ENCODE data around the gene HELZ. TPM values are rescaled to one million over a fixed set of nuclear protein-coding genes. Genes with fewer than 3 reads are reported as not detected.
"Not testable (repeated sequence)": the region's sequence is repeated elsewhere in the genome, so short reads cannot be mapped to it uniquely, and the experiment has no call there.

The HELZ gene, protein sequence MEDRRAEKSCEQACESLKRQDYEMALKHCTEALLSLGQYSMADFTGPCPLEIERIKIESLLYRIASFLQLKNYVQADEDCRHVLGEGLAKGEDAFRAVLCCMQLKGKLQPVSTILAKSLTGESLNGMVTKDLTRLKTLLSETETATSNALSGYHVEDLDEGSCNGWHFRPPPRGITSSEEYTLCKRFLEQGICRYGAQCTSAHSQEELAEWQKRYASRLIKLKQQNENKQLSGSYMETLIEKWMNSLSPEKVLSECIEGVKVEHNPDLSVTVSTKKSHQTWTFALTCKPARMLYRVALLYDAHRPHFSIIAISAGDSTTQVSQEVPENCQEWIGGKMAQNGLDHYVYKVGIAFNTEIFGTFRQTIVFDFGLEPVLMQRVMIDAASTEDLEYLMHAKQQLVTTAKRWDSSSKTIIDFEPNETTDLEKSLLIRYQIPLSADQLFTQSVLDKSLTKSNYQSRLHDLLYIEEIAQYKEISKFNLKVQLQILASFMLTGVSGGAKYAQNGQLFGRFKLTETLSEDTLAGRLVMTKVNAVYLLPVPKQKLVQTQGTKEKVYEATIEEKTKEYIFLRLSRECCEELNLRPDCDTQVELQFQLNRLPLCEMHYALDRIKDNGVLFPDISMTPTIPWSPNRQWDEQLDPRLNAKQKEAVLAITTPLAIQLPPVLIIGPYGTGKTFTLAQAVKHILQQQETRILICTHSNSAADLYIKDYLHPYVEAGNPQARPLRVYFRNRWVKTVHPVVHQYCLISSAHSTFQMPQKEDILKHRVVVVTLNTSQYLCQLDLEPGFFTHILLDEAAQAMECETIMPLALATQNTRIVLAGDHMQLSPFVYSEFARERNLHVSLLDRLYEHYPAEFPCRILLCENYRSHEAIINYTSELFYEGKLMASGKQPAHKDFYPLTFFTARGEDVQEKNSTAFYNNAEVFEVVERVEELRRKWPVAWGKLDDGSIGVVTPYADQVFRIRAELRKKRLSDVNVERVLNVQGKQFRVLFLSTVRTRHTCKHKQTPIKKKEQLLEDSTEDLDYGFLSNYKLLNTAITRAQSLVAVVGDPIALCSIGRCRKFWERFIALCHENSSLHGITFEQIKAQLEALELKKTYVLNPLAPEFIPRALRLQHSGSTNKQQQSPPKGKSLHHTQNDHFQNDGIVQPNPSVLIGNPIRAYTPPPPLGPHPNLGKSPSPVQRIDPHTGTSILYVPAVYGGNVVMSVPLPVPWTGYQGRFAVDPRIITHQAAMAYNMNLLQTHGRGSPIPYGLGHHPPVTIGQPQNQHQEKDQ (N-terminal part only)
- 13.0 and 32.3 TPM in 2 replicates for total RNA-seq (2014; rRNA removed; shearing (Covaris generic); ENCODE audit: low replicate concordance)

DNA sequence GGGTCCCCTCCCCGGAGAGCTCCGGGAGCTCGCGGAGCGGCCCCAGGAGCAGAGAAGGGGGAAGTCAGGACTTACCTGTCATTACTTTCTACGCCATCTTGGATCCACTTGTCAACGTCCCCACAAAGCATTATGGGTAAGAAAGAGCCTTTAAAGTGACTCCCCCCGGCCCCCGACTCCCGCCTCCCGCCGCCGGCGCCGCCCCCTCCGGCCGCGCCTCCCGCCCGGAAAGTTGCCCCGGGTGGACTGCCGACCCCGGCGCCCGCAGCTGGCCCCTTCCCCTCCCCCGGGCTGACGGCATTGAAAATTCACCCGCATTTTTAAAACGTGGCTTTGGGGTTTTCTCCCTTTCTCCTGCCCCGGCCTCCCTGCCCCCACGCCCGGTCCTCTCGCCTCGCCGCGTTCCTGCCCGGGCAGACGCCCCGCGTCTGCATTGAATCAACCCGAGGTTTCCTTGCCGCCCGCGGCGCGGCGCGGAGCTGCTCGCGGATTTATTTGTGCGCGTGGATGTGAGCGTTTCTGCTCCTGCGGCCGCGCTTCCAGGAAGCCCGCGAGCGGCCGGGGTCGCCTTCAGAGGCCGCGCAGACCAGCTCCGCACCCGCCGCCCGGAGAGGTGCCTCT, at the start of gene HELZ:
HELZ (minus strand) TSS at position 124 of the 621 bp plus-strand sequence. CDS start 26,392 bp downstream, outside the sequence.
- H3K36me3 ChIP-seq = peaks cover 27% of the 10 kb centered on the region
- no peaks in the 10 kb centered on the region for H3K27me3 ChIP-seq
- DNase-seq = peak; percentile 77

DNA sequence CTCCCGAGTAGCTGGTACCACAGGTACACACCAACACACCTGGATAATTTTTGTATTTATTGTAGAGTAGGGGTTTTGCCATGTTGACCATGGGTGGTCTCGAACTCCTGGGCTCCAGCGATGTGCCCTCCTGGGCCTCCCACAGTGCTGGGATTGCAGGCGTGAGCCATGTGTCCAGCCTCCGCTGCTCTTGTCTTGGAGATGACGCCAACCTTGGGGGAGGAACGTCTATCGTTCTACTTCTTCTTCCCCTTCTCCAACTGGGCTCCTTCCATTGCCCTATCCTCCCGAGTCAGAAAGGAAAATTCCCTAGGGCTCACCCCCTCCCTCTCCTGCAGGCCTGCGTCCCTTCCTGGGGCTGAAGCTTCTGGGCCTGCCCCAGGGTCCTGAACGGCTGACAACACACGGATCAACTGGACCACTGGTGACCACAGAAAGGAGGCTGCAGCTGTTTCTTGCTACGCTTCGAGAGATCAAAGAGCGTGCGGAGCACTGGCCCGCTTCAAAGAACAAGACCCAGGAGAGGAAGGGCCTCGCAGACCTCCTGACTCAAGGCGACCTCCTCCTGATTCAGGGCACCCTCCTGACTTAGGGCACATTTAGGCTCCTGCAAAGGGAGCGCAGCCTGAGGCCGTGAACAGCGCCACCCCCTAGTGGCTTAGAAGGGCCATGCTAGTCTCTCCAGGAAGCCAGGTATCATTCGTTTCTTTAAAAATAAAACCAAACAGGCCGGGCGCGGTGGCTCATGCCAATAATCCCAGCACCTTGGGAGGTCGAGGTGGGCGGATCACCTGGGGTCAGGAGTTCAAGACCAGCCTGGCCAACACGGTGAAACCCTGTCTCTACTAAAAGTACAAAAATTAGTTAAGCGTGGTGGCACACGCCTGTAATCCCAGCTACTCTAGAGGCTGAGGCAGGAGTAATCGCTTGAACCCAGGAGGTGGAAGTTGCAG, 48.5 kb upstream of the HELZ start:
- H3K36me3 ChIP-seq = no peaks in the 10 kb centered on the region
- no peaks in the 10 kb centered on the region for H3K9me3 ChIP-seq
- H3K4me3 ChIP-seq = no peak overlapping the region
- no peaks in the 10 kb centered on the region for H3K27me3 ChIP-seq
- peak; percentile 22 for DNase-seq

More for the DNA sequence above, at the start of gene HELZ:
- H3K9me3 ChIP-seq = no peaks in the 10 kb centered on the region
- H3K4me3 ChIP-seq = peak within 1 kb of the TSS; percentile 89

DNA sequence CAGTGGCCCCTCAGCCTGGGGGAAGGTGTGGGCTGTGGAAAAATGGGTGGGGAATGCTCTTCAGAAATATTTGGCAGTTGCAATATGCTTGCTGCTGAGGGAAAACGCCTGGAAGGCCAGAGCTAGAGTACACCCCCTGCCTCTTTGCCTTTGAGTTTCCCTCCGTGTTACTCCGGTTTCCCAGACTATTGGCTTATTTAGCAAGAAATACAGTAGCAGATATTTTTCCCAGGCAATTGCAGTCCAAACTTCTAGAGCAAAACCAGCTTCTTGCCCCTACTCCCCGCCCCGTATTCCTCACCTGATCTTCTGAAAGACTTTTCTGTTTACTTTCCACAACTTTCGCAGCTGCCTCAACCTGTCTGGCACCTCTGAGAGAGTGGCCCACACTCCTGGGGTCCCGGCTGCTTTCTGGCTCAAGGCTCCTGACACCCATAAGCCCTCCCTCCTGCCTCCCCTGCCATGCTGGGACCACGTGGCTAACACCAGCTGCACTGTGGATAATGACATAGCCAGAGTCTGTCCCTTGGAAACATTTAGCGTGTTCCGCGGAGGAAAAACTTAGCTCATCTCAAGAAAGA, 45.8 kb upstream of the HELZ start:
- Histone ChIP-seq H3K9me3 (no peaks in the 10 kb centered on the region), H3K4me3 (no peak overlapping the region), H3K27me3 (no peaks in the 10 kb centered on the region), H3K36me3 (no peaks in the 10 kb centered on the region)
- no peak for DNase-seq

DNA sequence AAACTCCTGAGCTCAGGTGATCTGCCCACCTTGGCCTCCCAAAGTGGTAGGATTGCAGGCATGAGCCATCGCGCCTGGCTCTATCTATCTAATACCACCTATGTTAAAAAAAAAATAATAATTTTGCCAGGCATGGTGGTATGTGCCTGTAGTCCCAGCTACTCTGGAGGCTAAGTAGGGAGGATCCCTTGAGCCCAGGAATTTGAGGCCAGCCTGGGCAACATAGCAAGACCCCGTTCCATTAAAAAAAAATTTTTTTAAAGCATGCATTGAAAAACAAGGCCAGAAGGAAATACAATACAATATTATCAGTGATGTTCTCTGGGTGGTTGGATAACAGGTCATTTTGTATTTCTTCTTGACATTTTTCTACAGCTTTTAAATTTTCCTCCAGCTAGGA, 45.2 kb upstream of the HELZ start:
- no peaks in the 10 kb centered on the region for H3K9me3 ChIP-seq
- H3K36me3 ChIP-seq = no peaks in the 10 kb centered on the region
- H3K27me3 ChIP-seq = no peaks in the 10 kb centered on the region
- H3K4me3 ChIP-seq = no peak overlapping the region
- DNase-seq = no peak

DNA sequence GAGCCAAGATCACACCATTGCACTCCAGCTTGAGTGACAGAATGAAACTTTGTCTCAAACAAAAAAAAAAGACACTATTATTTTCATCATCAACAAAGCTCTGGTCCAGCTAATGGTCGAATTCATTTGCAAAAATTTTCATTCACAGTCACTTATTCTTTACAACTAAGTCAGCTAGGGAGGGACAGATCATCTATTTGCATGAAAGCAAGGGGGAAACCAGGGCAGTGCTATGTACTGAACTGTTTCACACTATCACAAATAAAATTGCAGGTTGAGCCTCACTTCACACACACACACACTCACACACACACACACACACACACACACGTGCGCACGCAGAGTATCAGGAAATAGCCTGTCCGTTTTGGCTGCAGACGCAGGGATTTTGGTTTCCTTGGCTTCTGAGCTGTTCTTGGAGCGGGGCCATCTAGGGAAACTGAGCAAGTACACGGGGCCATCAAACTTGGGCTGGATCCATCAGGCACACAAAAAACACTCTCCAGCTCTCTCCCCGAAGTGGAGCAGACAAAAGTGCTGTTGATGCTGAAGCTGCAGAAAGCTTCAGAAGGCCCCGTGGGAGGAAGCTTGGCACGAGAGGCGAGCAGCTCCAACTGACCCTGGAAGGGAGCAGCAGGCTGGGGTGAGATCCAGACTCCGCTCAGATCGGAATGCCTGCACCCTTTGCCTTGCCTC, 44.3 kb upstream of the HELZ start:
- Histone ChIP-seq H3K36me3 (no peaks in the 10 kb centered on the region), H3K27me3 (no peaks in the 10 kb centered on the region), H3K4me3 (no peak overlapping the region), H3K9me3 (no peaks in the 10 kb centered on the region)
- DNase-seq = peak; percentile 70

DNA sequence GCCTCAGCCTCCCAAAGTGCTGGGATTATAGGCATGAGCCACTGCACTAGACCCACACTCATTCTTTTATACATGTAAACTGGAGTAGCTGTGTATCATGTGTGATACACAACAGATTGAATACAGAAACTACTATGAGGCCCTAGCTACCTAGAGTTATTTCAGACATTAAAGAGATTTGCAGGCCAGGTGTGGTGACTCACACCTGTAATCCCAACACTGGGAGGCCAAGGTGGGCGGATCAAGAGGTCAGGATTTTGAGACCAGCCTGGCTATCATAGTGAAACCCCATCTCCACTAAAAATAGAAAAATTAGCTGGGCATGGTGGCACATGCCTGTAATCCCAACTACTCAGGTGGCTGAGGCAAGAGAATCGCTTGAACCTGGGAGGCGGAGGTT, 41.8 kb upstream of the HELZ start:
- DNase-seq, H3K9me3 ChIP-seq, H3K27me3 ChIP-seq: not testable (repeated sequence)

DNA sequence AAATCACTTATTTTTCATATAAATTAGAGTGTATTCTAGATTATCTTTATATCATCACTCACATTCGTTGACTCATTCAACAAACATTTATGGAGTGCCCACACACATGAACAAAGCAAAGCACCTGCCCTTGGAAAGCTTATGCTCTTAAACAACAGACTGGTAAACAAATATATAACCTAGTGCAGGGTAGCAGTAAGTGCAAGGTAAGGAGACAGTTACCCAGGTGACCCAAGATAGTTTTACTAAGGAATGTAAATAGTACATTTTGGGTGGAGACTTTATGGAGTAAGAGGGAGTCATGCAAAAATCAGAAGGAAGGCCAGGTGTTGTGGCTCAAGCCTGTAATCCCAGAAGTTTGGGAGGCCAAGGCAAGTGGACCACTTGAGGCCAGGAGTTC, 40.4 kb upstream of the HELZ start:
- no peak for DNase-seq
- no peak overlapping the region for H3K4me3 ChIP-seq
- no peaks in the 10 kb centered on the region for H3K27me3 ChIP-seq
- H3K36me3 ChIP-seq = no peaks in the 10 kb centered on the region
- no peaks in the 10 kb centered on the region for H3K9me3 ChIP-seq

More for the DNA sequence above, 41.8 kb upstream of the HELZ start:
- H3K4me3 ChIP-seq, H3K36me3 ChIP-seq: not testable (repeated sequence)

DNA sequence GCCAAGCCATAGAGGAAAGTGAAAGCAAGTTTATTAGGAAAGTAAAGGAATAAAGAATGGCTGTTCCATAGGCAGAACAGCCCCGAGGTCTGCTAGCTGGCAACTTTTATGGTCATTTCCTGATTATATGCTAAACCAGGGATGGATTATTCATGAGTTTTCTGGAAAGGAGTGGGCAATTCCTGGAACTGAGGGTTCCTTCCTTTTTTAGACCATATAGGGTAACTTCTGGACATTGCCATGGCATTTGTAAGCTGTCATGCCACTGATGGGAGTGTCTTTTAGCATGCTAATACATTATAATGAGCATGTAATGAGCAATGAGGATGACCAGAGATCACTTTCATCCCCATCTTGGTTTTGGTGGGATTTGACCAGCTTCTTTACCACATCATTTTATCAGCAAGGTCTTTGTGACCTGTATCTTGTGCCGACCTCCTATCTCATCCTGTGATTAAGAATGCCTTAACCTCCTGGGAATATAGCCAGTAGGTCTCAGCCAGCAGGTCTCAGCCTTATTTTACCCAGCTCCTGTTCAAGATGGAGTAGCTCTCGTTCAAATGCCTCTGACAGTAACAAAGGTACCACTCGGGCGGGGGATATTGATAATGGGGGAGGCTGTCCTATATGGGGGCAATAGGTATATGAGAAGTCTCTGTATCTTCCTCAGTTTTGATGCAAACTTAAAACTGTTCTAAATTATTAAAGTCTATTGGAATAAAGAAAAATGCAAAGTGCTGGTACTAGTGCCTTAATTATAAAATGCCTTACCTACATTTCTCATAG, 38.9 kb upstream of the HELZ start:
- no peak for DNase-seq
- Histone ChIP-seq H3K9me3 (no peaks in the 10 kb centered on the region), H3K36me3 (no peaks in the 10 kb centered on the region), H3K27me3 (no peaks in the 10 kb centered on the region), H3K4me3 (no peak overlapping the region)

DNA sequence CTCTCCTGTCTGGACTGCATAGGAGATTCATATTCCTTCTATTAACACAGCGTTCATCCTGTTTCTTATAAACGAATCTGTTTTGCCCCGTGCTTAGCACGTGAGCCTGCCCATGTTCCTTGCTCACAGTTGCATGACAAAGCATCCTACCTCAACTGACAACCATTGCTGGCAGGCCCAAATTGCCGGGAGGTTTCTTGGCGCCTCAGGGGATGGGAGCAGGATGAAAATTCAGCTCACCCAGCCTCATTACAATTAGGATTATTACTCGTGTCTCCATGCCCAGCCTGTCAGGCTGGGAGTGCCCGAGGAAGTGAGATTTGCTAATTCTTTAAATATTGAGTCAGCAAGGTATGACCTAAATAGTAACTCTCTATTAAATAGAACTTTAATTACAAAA, 36.7 kb upstream of the HELZ start:
- H3K36me3 ChIP-seq = no peaks in the 10 kb centered on the region
- no peaks in the 10 kb centered on the region for H3K27me3 ChIP-seq
- H3K9me3 ChIP-seq = no peaks in the 10 kb centered on the region
- H3K4me3 ChIP-seq = no peak overlapping the region
- no peak for DNase-seq

DNA sequence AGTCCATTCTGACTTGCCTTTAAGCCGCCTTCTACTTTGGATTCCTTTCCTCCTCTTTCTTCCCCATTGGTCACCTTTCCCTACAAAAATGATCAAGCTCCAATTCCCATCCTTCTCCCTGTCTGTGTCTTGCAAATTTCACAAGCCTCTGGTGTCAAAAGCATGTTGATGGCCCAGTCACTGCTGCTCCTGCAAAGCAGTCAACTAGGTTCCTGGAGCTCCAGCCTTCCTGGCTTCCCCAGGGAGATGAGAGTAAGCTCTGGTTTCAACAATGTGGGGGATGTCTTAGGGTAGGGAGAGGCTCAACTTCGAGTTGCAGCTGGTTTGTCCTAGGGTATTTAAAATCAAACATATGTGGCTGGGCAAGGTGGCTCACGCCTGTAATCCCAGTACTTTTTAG, 36.1 kb upstream of the HELZ start:
- Histone ChIP-seq H3K27me3 (no peaks in the 10 kb centered on the region), H3K4me3 (no peak overlapping the region), H3K9me3 (no peaks in the 10 kb centered on the region), H3K36me3 (no peaks in the 10 kb centered on the region)
- no peak for DNase-seq

DNA sequence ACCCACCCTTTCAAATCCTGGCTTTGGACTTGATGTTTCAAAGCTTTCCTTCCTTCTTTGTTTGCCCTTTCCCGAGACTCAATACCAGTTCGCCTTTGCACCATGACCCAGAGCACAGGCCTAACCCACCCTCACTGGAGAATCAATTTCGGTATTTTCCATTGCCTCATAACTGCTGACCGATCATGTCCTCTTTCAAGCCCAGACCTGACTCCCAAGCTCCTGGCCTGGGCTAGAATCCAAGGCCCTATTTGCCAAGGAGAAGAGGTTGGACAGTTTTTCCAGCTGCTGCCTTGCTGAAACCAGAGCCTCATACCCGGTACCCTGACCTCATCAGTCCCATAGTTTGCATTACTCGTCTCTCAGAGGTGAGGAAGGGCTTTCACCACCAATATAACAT, 35.3 kb upstream of the HELZ start:
- peak; percentile 77 for DNase-seq
- Histone ChIP-seq H3K36me3 (no peaks in the 10 kb centered on the region), H3K9me3 (no peaks in the 10 kb centered on the region), H3K4me3 (no peak overlapping the region), H3K27me3 (no peaks in the 10 kb centered on the region)

DNA sequence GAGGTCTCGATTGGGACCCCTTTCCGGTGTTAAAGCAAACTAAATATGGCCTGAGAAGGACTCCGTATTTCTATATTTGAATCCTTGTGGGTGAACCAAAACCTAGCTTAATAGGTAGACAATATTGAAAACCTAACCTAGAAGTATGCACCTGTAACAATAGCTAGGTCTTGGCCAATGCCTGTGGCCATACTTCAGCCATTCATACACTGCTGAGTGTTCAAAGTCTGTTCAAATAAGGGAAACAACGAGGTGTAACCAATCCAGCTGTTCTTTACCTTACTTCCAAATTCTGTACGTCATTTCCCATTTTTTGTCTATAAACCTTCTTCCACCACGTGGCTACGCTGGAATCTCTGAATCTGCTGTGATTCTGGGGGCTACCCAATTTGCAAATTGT, 34.1 kb upstream of the HELZ start:
- no peak for DNase-seq
- no peaks in the 10 kb centered on the region for H3K27me3 ChIP-seq
- no peaks in the 10 kb centered on the region for H3K36me3 ChIP-seq
- H3K4me3 ChIP-seq = no peak overlapping the region
- no peaks in the 10 kb centered on the region for H3K9me3 ChIP-seq

DNA sequence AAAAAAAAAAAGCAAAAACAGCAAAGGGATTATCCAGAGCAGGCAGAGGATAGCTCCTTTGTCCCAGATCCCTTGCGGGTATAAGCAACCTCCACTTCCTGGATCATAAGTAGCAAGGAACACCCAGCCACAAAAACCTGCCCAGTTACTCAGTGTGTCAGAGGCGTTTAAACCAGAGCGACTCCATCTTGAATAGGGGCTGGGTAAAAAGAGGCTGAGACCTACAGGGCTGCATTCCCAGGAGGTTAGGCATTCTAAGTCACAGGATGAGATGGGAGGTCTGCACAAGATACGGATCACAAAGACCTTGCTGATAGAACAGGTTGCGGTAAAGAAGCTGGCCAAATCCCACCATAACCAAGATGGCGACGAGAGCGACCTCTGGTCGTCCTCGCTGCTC, 33.4 kb upstream of the HELZ start:
- Histone ChIP-seq H3K36me3 (no peaks in the 10 kb centered on the region), H3K4me3 (no peak overlapping the region), H3K9me3 (no peaks in the 10 kb centered on the region), H3K27me3 (no peaks in the 10 kb centered on the region)
- DNase-seq = no peak

DNA sequence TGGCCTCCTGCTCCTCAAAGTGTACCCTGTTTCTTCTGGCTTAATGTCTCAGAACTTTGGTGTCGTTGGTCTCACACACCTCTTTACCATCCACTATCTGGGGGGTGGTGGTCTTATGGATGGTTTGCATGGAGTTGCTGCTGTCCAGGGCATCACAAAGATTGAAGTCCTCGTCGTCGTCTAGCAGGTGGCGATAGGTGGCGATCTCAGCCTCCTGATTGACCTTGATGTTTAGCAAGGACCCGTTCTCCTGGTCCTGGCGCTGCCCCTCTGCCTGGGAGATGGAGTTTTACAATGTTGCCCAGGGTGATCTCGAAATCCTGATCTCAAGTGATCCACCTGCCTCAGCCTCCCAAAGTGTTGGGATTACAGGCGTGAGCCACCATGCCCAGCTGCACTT, 31.1 kb upstream of the HELZ start:
- no peak for DNase-seq
- Histone ChIP-seq H3K9me3 (no peaks in the 10 kb centered on the region), H3K27me3 (no peaks in the 10 kb centered on the region), H3K36me3 (no peaks in the 10 kb centered on the region), H3K4me3 (no peak overlapping the region)
